HepG2 (cell line): ENCODE results near the gene ADGRL2. TPM values are rescaled to one million over a fixed set of nuclear protein-coding genes. Genes with fewer than 3 reads are reported as not detected.
A peak's percentile ranks its signal among the peaks of the same experiment; 100 is the strongest.

Source experiments
- AGO2 ChIP-seq: fragments of 200-400 bp; formaldehyde crosslinking; optimal IDR thresholded peaks from 2 replicates; pipeline ENCODE3; 2017; ENCODE audit warnings: mild to moderate bottlenecking, low read depth, low read length, moderate library complexity
- FOSL2 ChIP-seq: sonication (generic); formaldehyde crosslinking; IDR thresholded peaks from 2 replicates; pipeline ENCODE4 v1.4.0; 2020; ENCODE audit warnings: missing genetic modification reagents
- HIVEP1 ChIP-seq: sonication (generic); formaldehyde crosslinking; IDR thresholded peaks from 2 replicates; pipeline ENCODE4 v1.4.0; 2020; ENCODE audit warnings: mild to moderate bottlenecking, missing genetic modification reagents
- HOXA3 ChIP-seq: sonication (generic); formaldehyde crosslinking; IDR thresholded peaks from 2 replicates; pipeline ENCODE4 v1.5.0; 2020; ENCODE audit warnings: missing genetic modification reagents
- IRF9 ChIP-seq: sonication (generic); formaldehyde crosslinking; IDR thresholded peaks from 2 replicates; pipeline ENCODE4 v1.8.0; 2022; ENCODE audit warnings: missing genetic modification reagents, mild to moderate bottlenecking, borderline replicate concordance
- JUN ChIP-seq: sonication (generic); formaldehyde crosslinking; IDR thresholded peaks from 2 replicates; pipeline ENCODE4 v1.4.0; 2020; ENCODE audit warnings: mild to moderate bottlenecking, missing genetic modification reagents
- KDM1A ChIP-seq: IDR thresholded peaks from 2 replicates; pipeline ENCODE4 v1.6.1; 2016; ENCODE audit warnings: missing compliant biosample characterization
- KDM5B ChIP-seq: sonication (generic); formaldehyde crosslinking; IDR thresholded peaks from 2 replicates; pipeline ENCODE4 v1.4.0; 2020; ENCODE audit warnings: missing genetic modification reagents, mild to moderate bottlenecking, borderline replicate concordance
- MED1 ChIP-seq: sonication (generic); formaldehyde crosslinking; IDR thresholded peaks from 2 replicates; pipeline ENCODE4 v1.4.0; 2020; ENCODE audit warnings: missing genetic modification reagents
- PRMT3 ChIP-seq: sonication (generic); formaldehyde crosslinking; IDR thresholded peaks from 2 replicates; pipeline ENCODE4 v1.8.1; 2022; ENCODE audit warnings: low read depth, mild to moderate bottlenecking, moderate library complexity, missing genetic modification reagents, borderline replicate concordance
- RAD21 ChIP-seq: fragments of 450-650 bp; formaldehyde crosslinking; IDR thresholded peaks from 2 replicates; pipeline ENCODE4 v1.5.0; 2020; ENCODE audit warnings: mild to moderate bottlenecking
- SAP130 ChIP-seq: IDR thresholded peaks from 2 replicates; pipeline ENCODE4 v1.6.1; 2016; ENCODE audit warnings: low read depth
- TARDBP ChIP-seq: sonication (generic); formaldehyde crosslinking; IDR thresholded peaks from 2 replicates; pipeline ENCODE4 v1.8.0; 2022; ENCODE audit warnings: mild to moderate bottlenecking, missing genetic modification reagents
- ZGPAT ChIP-seq: IDR thresholded peaks from 2 replicates; pipeline ENCODE4 v1.6.1; 2016; ENCODE audit warnings: mild to moderate bottlenecking
- ZNF256 ChIP-seq: sonication (generic); formaldehyde crosslinking; conservative IDR thresholded peaks from 2 replicates; pipeline ENCODE4 v1.4.0; 2020; ENCODE audit warnings: missing genetic modification reagents
- ZNF589 ChIP-seq: sonication (generic); formaldehyde crosslinking; conservative IDR thresholded peaks from 2 replicates; pipeline ENCODE4 v1.8.0; 2022; ENCODE audit warnings: mild to moderate bottlenecking, moderate library complexity, missing genetic modification reagents
- polyA plus RNA-seq, 8 experiments: library from polyadenylated mRNA; depleted of rRNA in 3 of 8; stranded (reverse) in 7 of 8; unstranded in 1 of 8; fragments of >200 nt; fragmentation: Illumina TruSeq in 4 of 8; extraction: Trizol in 4 of 8; gene quantifications; 2 replicates each; pipeline versions ENCODE4 v1.2.1 to v1.2.3, GENCODE V29; 2011 to 2016; ENCODE audit warnings: low read depth in 4 of 8, missing spikeins in 1 of 8, mixed read lengths in 1 of 8; ENCODE audit not compliant: insufficient read depth in 1 of 8
- total RNA-seq, 5 experiments: library from RNA; depleted of rRNA; stranded (reverse); fragments of >200 nt; fragmentation: Illumina TruSeq; extraction: Trizol; gene quantifications; 2 replicates each; pipeline ENCODE4 v1.2.3, GENCODE V29; 2016; ENCODE audit warnings: low read depth in 1 of 5
- TF ChIP-seq, protein P1 (sequence below): fragments of 450-650 bp; IDR thresholded peaks from 2 replicates; pipeline ENCODE4 v1.6.1; 2017; ENCODE audit warnings: mild to moderate bottlenecking
- TF ChIP-seq, protein P2 (sequence below): sonication (generic); formaldehyde crosslinking; IDR thresholded peaks from 2 replicates; pipeline ENCODE4 v1.4.0; 2020; ENCODE audit warnings: missing genetic modification reagents, borderline replicate concordance
- TF ChIP-seq, protein P3 (sequence below): sonication (generic); formaldehyde crosslinking; IDR thresholded peaks from 2 replicates; pipeline ENCODE4 v1.9.0; 2021; ENCODE audit warnings: missing genetic modification reagents, borderline replicate concordance
- TF ChIP-seq, protein P4 (sequence below): sonication (generic); formaldehyde crosslinking; IDR thresholded peaks from 2 replicates; pipeline ENCODE4 v1.4.0; 2020; ENCODE audit warnings: mild to moderate bottlenecking, low read depth, missing genetic modification reagents

The ADGRL2 gene
- total and polyA plus RNA-seq, 2 of the 13 experiments (the other 11 are each of a cell fraction or from before 2014, with no cell fraction given) = 15.3 to 31.6 TPM

- TF ChIP-seq PRMT3 (CRISPR knock-in tag) (no peak), MED1 (CRISPR knock-in tag) (no peak), HOXA3 (CRISPR knock-in tag) (no peak), FOSL2 (no peak), ZGPAT (no peak), AGO2 (peak; percentile 60), ZNF589 (no peak), ZNF256 (CRISPR knock-in tag) (no peak), TARDBP (no peak), JUN (CRISPR knock-in tag) (no peak), KDM5B (peak; percentile 26; the same call in 1 of the 2 replicates), RAD21 (CRISPR knock-in tag) (no peak), SAP130 (CRISPR knock-in tag) (no peak), HIVEP1 (CRISPR knock-in tag) (0 out of 2 replicates have a peak, but pooled peaks have one; percentile 36), KDM1A (CRISPR knock-in tag) (no peak), IRF9 (CRISPR knock-in tag) (no peak)
- TF ChIP-seq, protein P1, sequence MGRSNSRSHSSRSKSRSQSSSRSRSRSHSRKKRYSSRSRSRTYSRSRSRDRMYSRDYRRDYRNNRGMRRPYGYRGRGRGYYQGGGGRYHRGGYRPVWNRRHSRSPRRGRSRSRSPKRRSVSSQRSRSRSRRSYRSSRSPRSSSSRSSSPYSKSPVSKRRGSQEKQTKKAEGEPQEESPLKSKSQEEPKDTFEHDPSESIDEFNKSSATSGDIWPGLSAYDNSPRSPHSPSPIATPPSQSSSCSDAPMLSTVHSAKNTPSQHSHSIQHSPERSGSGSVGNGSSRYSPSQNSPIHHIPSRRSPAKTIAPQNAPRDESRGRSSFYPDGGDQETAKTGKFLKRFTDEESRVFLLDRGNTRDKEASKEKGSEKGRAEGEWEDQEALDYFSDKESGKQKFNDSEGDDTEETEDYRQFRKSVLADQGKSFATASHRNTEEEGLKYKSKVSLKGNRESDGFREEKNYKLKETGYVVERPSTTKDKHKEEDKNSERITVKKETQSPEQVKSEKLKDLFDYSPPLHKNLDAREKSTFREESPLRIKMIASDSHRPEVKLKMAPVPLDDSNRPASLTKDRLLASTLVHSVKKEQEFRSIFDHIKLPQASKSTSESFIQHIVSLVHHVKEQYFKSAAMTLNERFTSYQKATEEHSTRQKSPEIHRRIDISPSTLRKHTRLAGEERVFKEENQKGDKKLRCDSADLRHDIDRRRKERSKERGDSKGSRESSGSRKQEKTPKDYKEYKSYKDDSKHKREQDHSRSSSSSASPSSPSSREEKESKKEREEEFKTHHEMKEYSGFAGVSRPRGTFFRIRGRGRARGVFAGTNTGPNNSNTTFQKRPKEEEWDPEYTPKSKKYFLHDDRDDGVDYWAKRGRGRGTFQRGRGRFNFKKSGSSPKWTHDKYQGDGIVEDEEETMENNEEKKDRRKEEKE = no peak
- TF ChIP-seq, protein P2, sequence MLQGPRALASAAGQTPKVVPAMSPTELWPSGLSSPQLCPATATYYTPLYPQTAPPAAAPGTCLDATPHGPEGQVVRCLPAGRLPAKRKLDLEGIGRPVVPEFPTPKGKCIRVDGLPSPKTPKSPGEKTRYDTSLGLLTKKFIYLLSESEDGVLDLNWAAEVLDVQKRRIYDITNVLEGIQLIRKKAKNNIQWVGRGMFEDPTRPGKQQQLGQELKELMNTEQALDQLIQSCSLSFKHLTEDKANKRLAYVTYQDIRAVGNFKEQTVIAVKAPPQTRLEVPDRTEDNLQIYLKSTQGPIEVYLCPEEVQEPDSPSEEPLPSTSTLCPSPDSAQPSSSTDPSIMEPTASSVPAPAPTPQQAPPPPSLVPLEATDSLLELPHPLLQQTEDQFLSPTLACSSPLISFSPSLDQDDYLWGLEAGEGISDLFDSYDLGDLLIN (CRISPR knock-in tag) = no peak
- TF ChIP-seq, protein P3, sequence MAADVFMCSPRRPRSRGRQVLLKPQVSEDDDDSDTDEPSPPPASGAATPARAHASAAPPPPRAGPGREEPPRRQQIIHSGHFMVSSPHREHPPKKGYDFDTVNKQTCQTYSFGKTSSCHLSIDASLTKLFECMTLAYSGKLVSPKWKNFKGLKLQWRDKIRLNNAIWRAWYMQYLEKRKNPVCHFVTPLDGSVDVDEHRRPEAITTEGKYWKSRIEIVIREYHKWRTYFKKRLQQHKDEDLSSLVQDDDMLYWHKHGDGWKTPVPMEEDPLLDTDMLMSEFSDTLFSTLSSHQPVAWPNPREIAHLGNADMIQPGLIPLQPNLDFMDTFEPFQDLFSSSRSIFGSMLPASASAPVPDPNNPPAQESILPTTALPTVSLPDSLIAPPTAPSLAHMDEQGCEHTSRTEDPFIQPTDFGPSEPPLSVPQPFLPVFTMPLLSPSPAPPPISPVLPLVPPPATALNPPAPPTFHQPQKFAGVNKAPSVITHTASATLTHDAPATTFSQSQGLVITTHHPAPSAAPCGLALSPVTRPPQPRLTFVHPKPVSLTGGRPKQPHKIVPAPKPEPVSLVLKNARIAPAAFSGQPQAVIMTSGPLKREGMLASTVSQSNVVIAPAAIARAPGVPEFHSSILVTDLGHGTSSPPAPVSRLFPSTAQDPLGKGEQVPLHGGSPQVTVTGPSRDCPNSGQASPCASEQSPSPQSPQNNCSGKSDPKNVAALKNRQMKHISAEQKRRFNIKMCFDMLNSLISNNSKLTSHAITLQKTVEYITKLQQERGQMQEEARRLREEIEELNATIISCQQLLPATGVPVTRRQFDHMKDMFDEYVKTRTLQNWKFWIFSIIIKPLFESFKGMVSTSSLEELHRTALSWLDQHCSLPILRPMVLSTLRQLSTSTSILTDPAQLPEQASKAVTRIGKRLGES (CRISPR knock-in tag) = no peak
- TF ChIP-seq, protein P4, sequence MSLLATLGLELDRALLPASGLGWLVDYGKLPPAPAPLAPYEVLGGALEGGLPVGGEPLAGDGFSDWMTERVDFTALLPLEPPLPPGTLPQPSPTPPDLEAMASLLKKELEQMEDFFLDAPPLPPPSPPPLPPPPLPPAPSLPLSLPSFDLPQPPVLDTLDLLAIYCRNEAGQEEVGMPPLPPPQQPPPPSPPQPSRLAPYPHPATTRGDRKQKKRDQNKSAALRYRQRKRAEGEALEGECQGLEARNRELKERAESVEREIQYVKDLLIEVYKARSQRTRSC (CRISPR knock-in tag) = no peak
Observed at GRCh38 chr1:81802707-81803430, 2.1 kb downstream of the ADGRL2 start (continued).
